Panc1 (cell line): ENCODE results near the gene C5. TPM values are rescaled to one million over a fixed set of nuclear protein-coding genes. Genes with fewer than 3 reads are reported as not detected.

Experiments used
- ATAC-seq: fragments of 200-7000 bp; cut with Tn5 transposase; 2 replicates; pipeline ENCODE4 v1.9.1; 2020; ENCODE audit warnings: mild to moderate bottlenecking, moderate library complexity
- BruUV-seq: library from RNA; stranded (reverse); fragments of 400-500 nt; replicated peaks from 2 replicates; lab custom pipeline; 2021; lab: Mats Ljungman, UMichigan
- CTCF ChIA-PET: fragments of 300-600 bp; sonication (Branson Sonifier 250); formaldehyde crosslinking; loops from one replicate; lab custom pipeline; 2022; ENCODE audit warnings: antibody characterized with exemption; lab: Charles Lee
- POLR2A ChIA-PET: fragments of 300-600 bp; sonication (Branson Sonifier 250); formaldehyde crosslinking; loops from one replicate; lab custom pipeline; 2022; ENCODE audit warnings: antibody characterized with exemption; lab: Charles Lee
- DNase-seq: peaks from one replicate; pipeline ENCODE4 v3.0.0-alpha.2; 2010; ENCODE audit warnings: low read depth, low spot score
- H3K27ac ChIP-seq: 2 replicates; pipeline ENCODE4 v1.5.1; 2011; ENCODE audit warnings: mild to moderate bottlenecking, low read length, inconsistent platforms
- H3K27me3 ChIP-seq: fragments of 200-500 bp; sonication (Bioruptor generic); 2 replicates; pipeline ENCODE4 v1.6.0; 2014; ENCODE audit warnings: low read length, inconsistent platforms; ENCODE audit not compliant: control insufficient read depth, insufficient read depth
- H3K36me3 ChIP-seq: fragments of 200-500 bp; sonication (Bioruptor generic); 2 replicates; pipeline ENCODE4 v1.5.1; 2014; ENCODE audit warnings: inconsistent platforms, mild to moderate bottlenecking, low read length, moderate library complexity; ENCODE audit not compliant: control insufficient read depth, insufficient read depth
- H3K4me1 ChIP-seq: 2 replicates; pipeline ENCODE4 v1.5.1; 2011; ENCODE audit warnings: inconsistent platforms, mild to moderate bottlenecking, low read length, moderate library complexity; ENCODE audit not compliant: control insufficient read depth, insufficient read depth
- H3K4me3 ChIP-seq, 2 experiments: 2 replicates each; pipeline ENCODE4 v1.5.1; 2011 to 2012; ENCODE audit warnings: low read depth in 2 of 2, low read length in 2 of 2, mild to moderate bottlenecking in 2 of 2, inconsistent platforms in 1 of 2, moderate library complexity in 1 of 2
- H3K9me3 ChIP-seq: fragments of 200-500 bp; sonication (Bioruptor generic); 2 replicates; pipeline ENCODE4 v1.5.1; 2014; ENCODE audit warnings: low read depth, mild to moderate bottlenecking, inconsistent platforms, low read length, moderate library complexity; ENCODE audit not compliant: control insufficient read depth, insufficient read depth
- POLR2AphosphoS5 ChIP-seq: IDR thresholded peaks from 2 replicates; pipeline ENCODE4 v1.6.1; 2012; ENCODE audit warnings: mild to moderate bottlenecking, low read depth, low read length, moderate library complexity
- SIN3A ChIP-seq: IDR thresholded peaks from 2 replicates; pipeline ENCODE4 v1.6.1; 2012; ENCODE audit warnings: low read depth, mild to moderate bottlenecking, low read length, moderate library complexity, borderline replicate concordance; ENCODE audit not compliant: insufficient read depth
- TCF7L2 ChIP-seq: IDR thresholded peaks from 2 replicates; pipeline ENCODE4 v1.6.1; 2011; ENCODE audit warnings: mild to moderate bottlenecking, low read depth, low read length, inconsistent platforms
- in situ Hi-C: cut with HindIII; loops from 2 replicates; pipeline ENCODE4 v1.10.0; 2016; ENCODE audit warnings: low sequenced_read_pairs, low pct_unique_long_range_greater_than_20kb
- intact Hi-C: fragments of 100-400 bp; cut with micrococcal nuclease; formaldehyde crosslinking; loops from one replicate; pipeline ENCODE4 v1.10.0; 2022; ENCODE audit not compliant: unreplicated experiment
- total RNA-seq: library from RNA; stranded (reverse); gene quantifications from one replicate; pipeline ENCODE4 v1.2.1, GENCODE V29; 2021; ENCODE audit not compliant: unreplicated experiment
- TF ChIP-seq, protein P1 (sequence below): fragments of 450-650 bp; IDR thresholded peaks from 2 replicates; pipeline ENCODE4 v1.5.1; 2017; ENCODE audit warnings: mild to moderate bottlenecking
- TF ChIP-seq, protein P2 (sequence below), 2 experiments: IDR thresholded peaks; 2 replicates each; pipeline ENCODE4 v1.6.1; 2011 to 2012; ENCODE audit warnings: low read depth in 2 of 2, control low read depth in 1 of 2, low read length in 1 of 2, mild to moderate bottlenecking in 1 of 2, moderate library complexity in 1 of 2; ENCODE audit not compliant: insufficient read depth in 1 of 2

Gene C5
- total RNA-seq, 1 experiment from 2014 or later = 1.6 TPM

DNA sequence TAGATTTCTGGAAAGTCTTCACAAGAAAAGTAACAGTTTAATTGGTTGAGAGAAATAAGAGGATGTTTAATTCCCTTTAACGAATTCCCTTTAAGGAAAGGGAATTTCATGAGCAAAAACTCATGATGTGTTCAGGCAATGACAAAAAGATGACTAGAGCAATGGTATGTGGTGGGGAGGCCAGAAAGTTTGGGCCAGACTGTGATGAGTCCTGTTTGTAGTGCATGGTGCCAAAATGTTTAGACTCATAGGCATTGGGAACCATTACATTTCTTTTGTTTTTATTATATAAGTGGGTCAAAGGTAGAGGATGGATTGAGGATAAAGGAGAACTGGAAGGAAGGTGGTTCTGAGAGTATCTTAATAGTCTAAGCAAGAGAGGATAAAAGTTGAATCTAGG lies 35.6 kb upstream of the C5 start:
- TF ChIP-seq POLR2AphosphoS5 (no peak), SIN3A (no peak), TCF7L2 (no peak)
- TF ChIP-seq, protein P1, sequence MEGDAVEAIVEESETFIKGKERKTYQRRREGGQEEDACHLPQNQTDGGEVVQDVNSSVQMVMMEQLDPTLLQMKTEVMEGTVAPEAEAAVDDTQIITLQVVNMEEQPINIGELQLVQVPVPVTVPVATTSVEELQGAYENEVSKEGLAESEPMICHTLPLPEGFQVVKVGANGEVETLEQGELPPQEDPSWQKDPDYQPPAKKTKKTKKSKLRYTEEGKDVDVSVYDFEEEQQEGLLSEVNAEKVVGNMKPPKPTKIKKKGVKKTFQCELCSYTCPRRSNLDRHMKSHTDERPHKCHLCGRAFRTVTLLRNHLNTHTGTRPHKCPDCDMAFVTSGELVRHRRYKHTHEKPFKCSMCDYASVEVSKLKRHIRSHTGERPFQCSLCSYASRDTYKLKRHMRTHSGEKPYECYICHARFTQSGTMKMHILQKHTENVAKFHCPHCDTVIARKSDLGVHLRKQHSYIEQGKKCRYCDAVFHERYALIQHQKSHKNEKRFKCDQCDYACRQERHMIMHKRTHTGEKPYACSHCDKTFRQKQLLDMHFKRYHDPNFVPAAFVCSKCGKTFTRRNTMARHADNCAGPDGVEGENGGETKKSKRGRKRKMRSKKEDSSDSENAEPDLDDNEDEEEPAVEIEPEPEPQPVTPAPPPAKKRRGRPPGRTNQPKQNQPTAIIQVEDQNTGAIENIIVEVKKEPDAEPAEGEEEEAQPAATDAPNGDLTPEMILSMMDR = no peak
- TF ChIP-seq, protein P2, sequence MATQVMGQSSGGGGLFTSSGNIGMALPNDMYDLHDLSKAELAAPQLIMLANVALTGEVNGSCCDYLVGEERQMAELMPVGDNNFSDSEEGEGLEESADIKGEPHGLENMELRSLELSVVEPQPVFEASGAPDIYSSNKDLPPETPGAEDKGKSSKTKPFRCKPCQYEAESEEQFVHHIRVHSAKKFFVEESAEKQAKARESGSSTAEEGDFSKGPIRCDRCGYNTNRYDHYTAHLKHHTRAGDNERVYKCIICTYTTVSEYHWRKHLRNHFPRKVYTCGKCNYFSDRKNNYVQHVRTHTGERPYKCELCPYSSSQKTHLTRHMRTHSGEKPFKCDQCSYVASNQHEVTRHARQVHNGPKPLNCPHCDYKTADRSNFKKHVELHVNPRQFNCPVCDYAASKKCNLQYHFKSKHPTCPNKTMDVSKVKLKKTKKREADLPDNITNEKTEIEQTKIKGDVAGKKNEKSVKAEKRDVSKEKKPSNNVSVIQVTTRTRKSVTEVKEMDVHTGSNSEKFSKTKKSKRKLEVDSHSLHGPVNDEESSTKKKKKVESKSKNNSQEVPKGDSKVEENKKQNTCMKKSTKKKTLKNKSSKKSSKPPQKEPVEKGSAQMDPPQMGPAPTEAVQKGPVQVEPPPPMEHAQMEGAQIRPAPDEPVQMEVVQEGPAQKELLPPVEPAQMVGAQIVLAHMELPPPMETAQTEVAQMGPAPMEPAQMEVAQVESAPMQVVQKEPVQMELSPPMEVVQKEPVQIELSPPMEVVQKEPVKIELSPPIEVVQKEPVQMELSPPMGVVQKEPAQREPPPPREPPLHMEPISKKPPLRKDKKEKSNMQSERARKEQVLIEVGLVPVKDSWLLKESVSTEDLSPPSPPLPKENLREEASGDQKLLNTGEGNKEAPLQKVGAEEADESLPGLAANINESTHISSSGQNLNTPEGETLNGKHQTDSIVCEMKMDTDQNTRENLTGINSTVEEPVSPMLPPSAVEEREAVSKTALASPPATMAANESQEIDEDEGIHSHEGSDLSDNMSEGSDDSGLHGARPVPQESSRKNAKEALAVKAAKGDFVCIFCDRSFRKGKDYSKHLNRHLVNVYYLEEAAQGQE (IDR thresholded peaks at IDR 0.05; ENCODE audit: insufficient read depth in 1 of 2, low read depth in 2 of 2, low read length in 1 of 2) = no peak
- Histone ChIP-seq H3K4me3 (no peak overlapping the region), H3K27me3 (no peaks in the 10 kb centered on the region), H3K9me3 (no peaks in the 10 kb centered on the region), H3K4me1 (no peaks in the 10 kb centered on the region), H3K36me3 (no peaks in the 10 kb centered on the region), H3K27ac (no peak overlapping the region)
- CTCF ChIA-PET = no interaction called here
- in situ Hi-C loops = no loop called here
- POLR2A ChIA-PET = no interaction called here
- ATAC-seq (no peak), DNase-seq (no peak)
- BruUV-seq = no TSS peak
- intact Hi-C loops = no loop called here

DNA sequence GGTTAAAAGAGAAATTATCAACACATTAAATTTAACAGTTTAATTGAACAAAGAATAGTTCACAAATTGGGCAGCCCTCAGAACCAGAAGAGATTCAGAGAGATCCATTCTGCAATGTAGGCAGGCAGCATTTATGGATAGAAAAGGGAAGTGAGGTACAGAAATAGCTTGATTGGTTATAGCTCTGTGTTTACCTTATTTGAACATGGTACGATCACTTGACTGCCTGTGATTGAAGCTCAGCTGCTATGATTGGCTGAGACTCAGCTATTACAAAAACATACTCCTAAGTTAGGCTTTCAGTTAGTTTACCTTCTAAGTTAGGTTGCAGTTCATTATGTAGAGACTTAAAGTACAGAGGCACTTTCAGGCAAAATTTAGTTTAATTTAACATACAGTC lies 32.0 kb upstream of the C5 start:
- intact Hi-C loops (no loop called here), in situ Hi-C loops (no loop called here)
- ATAC-seq (no peak), DNase-seq (no peak)
- H3K27me3 ChIP-seq = no peaks in the 10 kb centered on the region
- CTCF ChIA-PET = no interaction called here
- BruUV-seq = no TSS peak
- H3K9me3 ChIP-seq = no peaks in the 10 kb centered on the region
- no peak overlapping the region for H3K27ac ChIP-seq
- no peak for TF ChIP-seq POLR2AphosphoS5
- no peak for TF ChIP-seq SIN3A
- TF ChIP-seq, protein P1 = no peak
- no peaks in the 10 kb centered on the region for H3K36me3 ChIP-seq
- no peak overlapping the region for H3K4me3 ChIP-seq
- H3K4me1 ChIP-seq = no peaks in the 10 kb centered on the region
- POLR2A ChIA-PET = no interaction called here
